Testis (tissue), 2 donors: ENCODE results near the gene KIF1A.

Experiments
- CTCF ChIP-seq, 3 experiments: fragments of 450-650 bp in 2 of 3; fragments of 200-600 bp in 1 of 3; sonication (generic) in 1 of 3; IDR thresholded peaks; one replicate each; pipeline ENCODE4 v1.5.1; 2016 to 2019; ENCODE audit warnings: antibody characterized with exemption in 3 of 3, mild to moderate bottlenecking in 2 of 3, moderate library complexity in 1 of 3
- POLR2A ChIP-seq: fragments of 450-650 bp; IDR thresholded peaks from one replicate; pipeline ENCODE4 v1.6.1; 2017; ENCODE audit warnings: antibody characterized with exemption, mild to moderate bottlenecking, moderate library complexity

GRCh38 chr2:240848900-240849680 lies 29.1 kb upstream of the KIF1A start:
- TF ChIP-seq CTCF (IDR thresholded peaks at IDR 0.05), result no peak
- no peak for TF ChIP-seq POLR2A
